GM10266 (cell line): ENCODE data around the gene HERC2.

Source experiments
- DNase-seq: peaks from one replicate; pipeline ENCODE4 v3.0.0; 2012; ENCODE audit errors: extremely low spot score
- TF ChIP-seq, protein P1 (sequence below): IDR thresholded peaks from 2 replicates; pipeline ENCODE4 v1.5.1; 2012; ENCODE audit warnings: mild to moderate bottlenecking, low read depth; ENCODE audit not compliant: control insufficient read depth, insufficient read depth; ENCODE audit errors: missing control alignments

The HERC2 gene

DNA sequence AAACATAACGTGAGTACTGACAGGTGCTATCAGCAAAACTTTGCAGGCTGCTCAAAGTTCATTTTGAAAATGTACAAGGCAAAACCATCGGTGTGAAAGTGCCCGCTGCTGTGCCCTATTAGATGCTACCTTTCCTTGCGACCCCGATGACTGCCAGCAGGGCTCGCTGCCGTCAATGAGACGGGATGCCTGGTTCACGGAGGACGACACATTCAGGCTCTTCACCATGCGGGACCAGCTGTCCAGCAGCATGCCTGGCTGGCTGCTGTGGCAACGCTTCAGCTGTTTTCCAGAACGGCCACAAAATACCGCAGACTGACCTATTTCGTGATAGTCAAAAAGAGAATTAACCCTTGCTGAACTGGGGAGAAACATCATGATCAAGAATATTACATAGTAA, 130.1 kb downstream of the HERC2 start:
- DNase-seq: no peak
- TF ChIP-seq, protein P1, sequence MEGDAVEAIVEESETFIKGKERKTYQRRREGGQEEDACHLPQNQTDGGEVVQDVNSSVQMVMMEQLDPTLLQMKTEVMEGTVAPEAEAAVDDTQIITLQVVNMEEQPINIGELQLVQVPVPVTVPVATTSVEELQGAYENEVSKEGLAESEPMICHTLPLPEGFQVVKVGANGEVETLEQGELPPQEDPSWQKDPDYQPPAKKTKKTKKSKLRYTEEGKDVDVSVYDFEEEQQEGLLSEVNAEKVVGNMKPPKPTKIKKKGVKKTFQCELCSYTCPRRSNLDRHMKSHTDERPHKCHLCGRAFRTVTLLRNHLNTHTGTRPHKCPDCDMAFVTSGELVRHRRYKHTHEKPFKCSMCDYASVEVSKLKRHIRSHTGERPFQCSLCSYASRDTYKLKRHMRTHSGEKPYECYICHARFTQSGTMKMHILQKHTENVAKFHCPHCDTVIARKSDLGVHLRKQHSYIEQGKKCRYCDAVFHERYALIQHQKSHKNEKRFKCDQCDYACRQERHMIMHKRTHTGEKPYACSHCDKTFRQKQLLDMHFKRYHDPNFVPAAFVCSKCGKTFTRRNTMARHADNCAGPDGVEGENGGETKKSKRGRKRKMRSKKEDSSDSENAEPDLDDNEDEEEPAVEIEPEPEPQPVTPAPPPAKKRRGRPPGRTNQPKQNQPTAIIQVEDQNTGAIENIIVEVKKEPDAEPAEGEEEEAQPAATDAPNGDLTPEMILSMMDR: no peak

DNA sequence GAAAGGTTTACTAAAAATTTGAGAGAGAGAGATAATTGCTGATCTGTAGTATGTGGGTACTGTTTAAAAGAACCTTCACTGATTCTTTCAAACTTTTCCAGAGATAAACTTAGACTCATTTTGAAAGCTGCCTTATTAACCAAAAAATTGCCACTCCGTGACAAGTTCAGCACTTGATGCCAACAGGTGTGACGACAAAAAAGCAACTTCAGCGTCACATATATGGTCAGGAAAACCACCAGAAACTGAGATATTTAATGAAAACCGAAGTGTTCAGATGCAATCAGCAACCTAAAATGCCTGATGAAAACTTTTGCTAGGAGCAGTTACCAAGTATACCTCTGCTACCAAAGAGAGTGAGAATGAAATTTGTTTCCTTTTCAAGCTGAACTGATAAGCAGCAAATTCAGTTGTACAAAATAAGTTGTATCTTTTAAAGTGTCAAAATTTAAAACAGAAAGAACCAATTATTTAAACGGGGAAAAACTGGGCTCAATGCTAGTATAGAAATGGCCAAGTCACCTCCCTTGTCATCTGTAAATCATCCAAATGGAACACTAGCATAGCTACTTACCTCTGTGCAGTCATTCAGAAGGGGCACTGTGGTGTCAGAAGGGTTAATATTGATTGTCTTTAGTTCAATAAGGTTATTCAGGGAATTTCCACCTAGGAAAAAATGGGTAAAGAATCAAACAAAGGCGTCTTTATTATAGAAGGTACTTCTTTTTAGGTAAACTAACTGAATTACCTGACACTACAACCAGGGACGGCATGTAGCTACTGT, 131.4 kb downstream of the HERC2 start:
- TF ChIP-seq, protein P1: no peak
- no peak for DNase-seq

DNA sequence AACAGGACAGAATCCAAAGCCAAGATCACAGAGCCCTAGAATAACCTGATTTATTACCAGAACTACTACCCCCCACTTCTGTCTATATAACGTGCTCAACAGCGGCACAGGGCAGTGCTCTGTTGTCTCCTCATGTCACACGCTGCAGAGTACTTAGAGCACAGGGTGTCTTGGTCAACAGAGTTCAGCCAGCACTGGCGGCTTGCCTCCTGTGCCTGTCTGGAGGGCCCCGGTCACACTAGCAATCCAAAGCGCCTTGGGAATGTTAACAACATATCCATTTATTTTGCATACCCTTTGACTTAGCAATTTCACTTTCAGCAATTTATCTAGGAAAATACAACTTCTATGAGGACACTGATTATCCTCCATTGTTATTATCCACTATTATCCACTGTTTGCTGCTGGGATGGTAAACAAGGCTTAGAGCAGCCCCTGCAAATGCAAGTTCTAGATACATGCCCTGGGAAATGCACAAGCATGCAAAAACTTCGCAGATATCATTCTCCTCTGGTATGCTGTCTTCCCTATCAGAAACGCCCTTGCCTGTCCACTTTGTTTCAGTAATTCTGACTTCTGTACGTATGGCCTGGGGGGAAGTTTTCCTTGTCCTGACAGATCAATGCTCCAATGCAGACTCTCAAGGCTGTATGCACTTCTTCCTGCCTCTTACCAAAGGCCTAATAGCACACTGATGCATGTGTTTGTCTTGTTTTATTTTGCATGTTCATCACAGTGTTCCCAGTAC, 136.7 kb downstream of the HERC2 start:
- TF ChIP-seq, protein P1: no peak

DNA sequence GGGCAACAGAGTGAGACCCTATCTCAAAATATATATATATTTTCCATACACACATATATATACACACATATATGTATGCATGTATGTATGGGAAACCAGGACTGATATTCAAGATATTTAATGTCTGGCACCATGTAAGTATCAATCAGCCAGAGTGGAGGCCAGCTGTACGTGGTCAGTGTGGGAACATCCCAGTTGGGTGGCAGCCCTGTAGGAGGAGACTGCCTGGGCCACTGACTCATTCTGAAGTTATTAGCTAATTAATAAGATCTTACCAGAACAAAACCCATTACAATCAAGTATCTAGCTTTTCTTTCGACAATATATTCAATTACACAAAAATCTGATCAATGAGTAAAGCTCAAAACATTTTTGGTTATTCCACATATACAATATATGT, 137.8 kb downstream of the HERC2 start:
- TF ChIP-seq, protein P1: no peak
- no peak for DNase-seq

More for the DNA sequence above, 136.7 kb downstream of the HERC2 start:
- no peak for DNase-seq

DNA sequence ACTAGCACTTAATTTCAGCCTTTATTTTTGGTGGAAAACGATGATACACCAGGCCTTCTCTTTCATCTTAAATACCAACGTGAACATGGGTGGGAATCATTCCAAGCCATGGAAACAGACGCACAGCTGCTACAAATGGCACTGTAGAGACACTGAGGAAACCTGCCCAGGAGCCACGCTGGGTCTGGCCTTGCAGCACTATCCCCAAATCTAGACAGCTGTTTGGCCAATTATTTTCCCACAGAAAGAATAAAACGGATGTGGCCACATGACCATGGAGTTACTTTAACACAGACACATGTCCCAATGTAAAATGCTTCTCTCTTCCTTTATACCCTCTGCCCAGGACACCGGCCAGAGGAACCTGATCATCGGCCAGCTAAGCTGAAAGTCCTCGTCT, 139.2 kb downstream of the HERC2 start:
- TF ChIP-seq, protein P1: no peak
- DNase-seq: no peak

DNA sequence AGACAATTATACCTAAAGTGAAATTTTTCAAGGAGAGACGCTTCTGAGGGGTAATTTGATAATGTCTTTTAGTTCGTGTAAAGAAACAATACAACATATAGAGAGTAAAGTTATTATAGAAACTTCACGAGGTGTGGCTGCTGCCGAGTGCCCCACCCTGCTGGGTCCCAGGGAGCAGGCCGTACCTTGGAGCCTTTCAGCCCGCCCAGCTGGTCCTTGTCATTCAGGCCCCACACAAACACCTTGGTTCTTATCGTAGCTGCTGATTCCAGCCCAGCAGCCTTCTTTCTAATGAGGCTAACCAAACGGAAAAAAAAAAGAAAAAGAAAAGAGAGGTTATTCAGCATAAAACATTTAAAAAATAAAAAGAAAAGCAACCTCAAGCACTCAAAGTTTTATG, 139.8 kb downstream of the HERC2 start:
- no peak for DNase-seq
- TF ChIP-seq, protein P1: no peak

DNA sequence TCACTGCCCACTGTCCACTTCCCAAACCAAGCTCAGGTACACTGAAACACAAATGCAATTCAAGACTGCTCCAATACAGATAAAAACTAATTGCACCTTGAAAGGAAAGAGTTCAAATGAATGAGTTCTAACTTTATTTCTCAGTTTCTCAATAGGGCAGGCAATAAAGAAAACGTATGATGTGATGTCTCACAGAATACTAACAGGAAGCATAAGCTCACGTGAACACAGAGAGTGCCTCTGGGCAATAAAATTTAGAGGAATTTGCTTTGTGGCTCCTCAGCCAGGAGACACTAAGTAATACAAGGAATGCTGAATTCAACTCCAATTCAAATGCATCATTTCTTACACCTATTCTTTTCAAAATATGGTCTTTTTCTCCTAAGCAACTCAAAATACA, 140.6 kb downstream of the HERC2 start:
- TF ChIP-seq, protein P1: no peak
- no peak for DNase-seq
